HEK293 (cell line): ENCODE measurements around the gene DGKH.

Source experiments
- ELK4 ChIP-seq: IDR thresholded peaks from 2 replicates; pipeline ENCODE4 v1.6.1; 2011; ENCODE audit warnings: mild to moderate bottlenecking, low read depth, low read length, borderline replicate concordance
- PBX3 ChIP-seq: sonication (generic); formaldehyde crosslinking; IDR thresholded peaks from 2 replicates; pipeline ENCODE4 v1.8.1; 2022; ENCODE audit warnings: mild to moderate bottlenecking, moderate library complexity, missing genetic modification reagents
- TRIM28 ChIP-seq: IDR thresholded peaks from 2 replicates; pipeline ENCODE4 v1.6.1; 2011; ENCODE audit warnings: low read length, control low read depth, borderline replicate concordance
- ZEB2 ChIP-seq: fragments of 450-650 bp; formaldehyde crosslinking; IDR thresholded peaks from 2 replicates; pipeline ENCODE4 v1.5.1; 2016; ENCODE audit warnings: missing biosample characterization, missing genetic modification characterization
- ZFP41 ChIP-seq: fragments of 450-650 bp; formaldehyde crosslinking; IDR thresholded peaks from 2 replicates; pipeline ENCODE4 v1.5.1; 2016; ENCODE audit warnings: missing biosample characterization, missing genetic modification characterization, borderline replicate concordance
- ZNF155 ChIP-seq: fragments of 450-650 bp; formaldehyde crosslinking; IDR thresholded peaks from 2 replicates; pipeline ENCODE4 v1.5.1; 2016; ENCODE audit warnings: missing biosample characterization, missing genetic modification characterization
- ZNF248 ChIP-seq: fragments of 450-650 bp; formaldehyde crosslinking; IDR thresholded peaks from 2 replicates; pipeline ENCODE4 v1.5.1; 2017; ENCODE audit warnings: missing biosample characterization, missing genetic modification characterization
- ZNF280D ChIP-seq: fragments of 450-650 bp; formaldehyde crosslinking; IDR thresholded peaks from 2 replicates; pipeline ENCODE4 v1.5.1; 2016; ENCODE audit warnings: missing biosample characterization, missing genetic modification characterization
- ZNF510 ChIP-seq: fragments of 450-650 bp; formaldehyde crosslinking; IDR thresholded peaks from 2 replicates; pipeline ENCODE4 v1.5.1; 2018; ENCODE audit warnings: mild to moderate bottlenecking, missing genetic modification characterization, missing biosample characterization; ENCODE audit not compliant: insufficient replicate concordance
- ZNF558 ChIP-seq: fragments of 450-650 bp; formaldehyde crosslinking; IDR thresholded peaks from 2 replicates; pipeline ENCODE4 v1.5.1; 2016; ENCODE audit warnings: missing biosample characterization, missing genetic modification characterization
- ZNF561 ChIP-seq: fragments of 450-650 bp; IDR thresholded peaks from 2 replicates; pipeline ENCODE4 v1.5.1; 2018; ENCODE audit warnings: missing biosample characterization, missing genetic modification characterization, borderline replicate concordance
- ZNF585B ChIP-seq: fragments of 450-650 bp; formaldehyde crosslinking; IDR thresholded peaks from 2 replicates; pipeline ENCODE4 v1.5.1; 2016; ENCODE audit warnings: missing biosample characterization, missing genetic modification characterization
- ZNF610 ChIP-seq: fragments of 450-650 bp; formaldehyde crosslinking; IDR thresholded peaks from 2 replicates; pipeline ENCODE4 v1.5.1; 2016; ENCODE audit warnings: missing biosample characterization, missing genetic modification characterization, borderline replicate concordance
- ZNF621 ChIP-seq: fragments of 450-650 bp; formaldehyde crosslinking; IDR thresholded peaks from 2 replicates; pipeline ENCODE4 v1.5.1; 2017; ENCODE audit warnings: missing biosample characterization, missing genetic modification characterization
- ZNF677 ChIP-seq: fragments of 450-650 bp; IDR thresholded peaks from 2 replicates; pipeline ENCODE4 v1.5.0; 2018; ENCODE audit warnings: missing biosample characterization, mild to moderate bottlenecking, missing genetic modification characterization, moderate library complexity
- ZNF701 ChIP-seq: fragments of 450-650 bp; formaldehyde crosslinking; IDR thresholded peaks from 2 replicates; pipeline ENCODE4 v1.5.1; 2016; ENCODE audit warnings: missing biosample characterization, missing genetic modification characterization
- ZNF768 ChIP-seq: fragments of 450-650 bp; formaldehyde crosslinking; IDR thresholded peaks from 2 replicates; pipeline ENCODE4 v1.5.1; 2018; ENCODE audit warnings: missing biosample characterization, mild to moderate bottlenecking, missing genetic modification characterization
- ZSCAN5A ChIP-seq: fragments of 450-650 bp; formaldehyde crosslinking; IDR thresholded peaks from 2 replicates; pipeline ENCODE4 v1.5.1; 2016; ENCODE audit warnings: missing biosample characterization, missing genetic modification characterization
- TF ChIP-seq, protein P1 (sequence below): fragments of 450-650 bp; formaldehyde crosslinking; IDR thresholded peaks from 2 replicates; pipeline ENCODE4 v1.5.1; 2016; ENCODE audit warnings: missing biosample characterization, missing genetic modification characterization
- TF ChIP-seq, protein P2 (sequence below): fragments of 450-650 bp; formaldehyde crosslinking; IDR thresholded peaks from 2 replicates; pipeline ENCODE4 v1.5.1; 2016; ENCODE audit warnings: missing biosample characterization, missing genetic modification characterization
- TF ChIP-seq, protein P3 (sequence below): fragments of 450-650 bp; formaldehyde crosslinking; IDR thresholded peaks from 2 replicates; pipeline ENCODE4 v1.5.1; 2016; ENCODE audit warnings: missing biosample characterization, missing genetic modification characterization
- TF ChIP-seq, protein P4 (sequence below): fragments of 450-650 bp; formaldehyde crosslinking; IDR thresholded peaks from 2 replicates; pipeline ENCODE4 v1.5.1; 2016; ENCODE audit warnings: missing biosample characterization, missing genetic modification characterization
- TF ChIP-seq, protein P5 (sequence below): fragments of 450-650 bp; formaldehyde crosslinking; IDR thresholded peaks from 2 replicates; pipeline ENCODE4 v1.5.1; 2017; ENCODE audit warnings: missing biosample characterization, missing genetic modification characterization

DGKH gene

GRCh38 chr13:42047561-42048341 is 697 bp upstream of the DGKH start (continued):
- TF ChIP-seq ZNF280D (tag by site-specific recombination) (no peak), ELK4 (no peak), ZNF510 (tag by site-specific recombination) (no peak), ZNF561 (tag by site-specific recombination) (no peak), ZNF768 (no peak), ZNF677 (tag by site-specific recombination) (no peak), ZFP41 (tag by site-specific recombination) (no peak), ZNF610 (tag by site-specific recombination) (0 out of 2 replicates have a peak, but pooled peaks have one; percentile 32), ZNF248 (no peak), ZEB2 (tag by site-specific recombination) (peak; percentile 74; the same call in 1 of the 2 replicates), ZNF701 (no peak), ZNF155 (tag by site-specific recombination) (no peak), ZNF621 (tag by site-specific recombination) (no peak), ZSCAN5A (tag by site-specific recombination) (no peak), TRIM28 (no peak), ZNF558 (no peak), ZNF585B (no peak), PBX3 (no peak)
- TF ChIP-seq, protein P1, sequence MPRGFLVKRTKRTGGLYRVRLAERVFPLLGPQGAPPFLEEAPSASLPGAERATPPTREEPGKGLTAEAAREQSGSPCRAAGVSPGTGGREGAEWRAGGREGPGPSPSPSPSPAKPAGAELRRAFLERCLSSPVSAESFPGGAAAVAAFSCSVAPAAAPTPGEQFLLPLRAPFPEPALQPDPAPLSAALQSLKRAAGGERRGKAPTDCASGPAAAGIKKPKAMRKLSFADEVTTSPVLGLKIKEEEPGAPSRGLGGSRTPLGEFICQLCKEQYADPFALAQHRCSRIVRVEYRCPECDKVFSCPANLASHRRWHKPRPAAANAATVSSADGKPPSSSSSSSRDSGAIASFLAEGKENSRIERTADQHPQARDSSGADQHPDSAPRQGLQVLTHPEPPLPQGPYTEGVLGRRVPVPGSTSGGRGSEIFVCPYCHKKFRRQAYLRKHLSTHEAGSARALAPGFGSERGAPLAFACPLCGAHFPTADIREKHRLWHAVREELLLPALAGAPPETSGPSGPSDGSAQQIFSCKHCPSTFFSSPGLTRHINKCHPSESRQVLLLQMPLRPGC, result no peak
- TF ChIP-seq, protein P2, sequence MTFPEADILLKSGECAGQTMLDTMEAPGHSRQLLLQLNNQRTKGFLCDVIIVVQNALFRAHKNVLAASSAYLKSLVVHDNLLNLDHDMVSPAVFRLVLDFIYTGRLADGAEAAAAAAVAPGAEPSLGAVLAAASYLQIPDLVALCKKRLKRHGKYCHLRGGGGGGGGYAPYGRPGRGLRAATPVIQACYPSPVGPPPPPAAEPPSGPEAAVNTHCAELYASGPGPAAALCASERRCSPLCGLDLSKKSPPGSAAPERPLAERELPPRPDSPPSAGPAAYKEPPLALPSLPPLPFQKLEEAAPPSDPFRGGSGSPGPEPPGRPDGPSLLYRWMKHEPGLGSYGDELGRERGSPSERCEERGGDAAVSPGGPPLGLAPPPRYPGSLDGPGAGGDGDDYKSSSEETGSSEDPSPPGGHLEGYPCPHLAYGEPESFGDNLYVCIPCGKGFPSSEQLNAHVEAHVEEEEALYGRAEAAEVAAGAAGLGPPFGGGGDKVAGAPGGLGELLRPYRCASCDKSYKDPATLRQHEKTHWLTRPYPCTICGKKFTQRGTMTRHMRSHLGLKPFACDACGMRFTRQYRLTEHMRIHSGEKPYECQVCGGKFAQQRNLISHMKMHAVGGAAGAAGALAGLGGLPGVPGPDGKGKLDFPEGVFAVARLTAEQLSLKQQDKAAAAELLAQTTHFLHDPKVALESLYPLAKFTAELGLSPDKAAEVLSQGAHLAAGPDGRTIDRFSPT, result 0 out of 2 replicates have a peak, but pooled peaks have one; percentile 13
- TF ChIP-seq, protein P3, sequence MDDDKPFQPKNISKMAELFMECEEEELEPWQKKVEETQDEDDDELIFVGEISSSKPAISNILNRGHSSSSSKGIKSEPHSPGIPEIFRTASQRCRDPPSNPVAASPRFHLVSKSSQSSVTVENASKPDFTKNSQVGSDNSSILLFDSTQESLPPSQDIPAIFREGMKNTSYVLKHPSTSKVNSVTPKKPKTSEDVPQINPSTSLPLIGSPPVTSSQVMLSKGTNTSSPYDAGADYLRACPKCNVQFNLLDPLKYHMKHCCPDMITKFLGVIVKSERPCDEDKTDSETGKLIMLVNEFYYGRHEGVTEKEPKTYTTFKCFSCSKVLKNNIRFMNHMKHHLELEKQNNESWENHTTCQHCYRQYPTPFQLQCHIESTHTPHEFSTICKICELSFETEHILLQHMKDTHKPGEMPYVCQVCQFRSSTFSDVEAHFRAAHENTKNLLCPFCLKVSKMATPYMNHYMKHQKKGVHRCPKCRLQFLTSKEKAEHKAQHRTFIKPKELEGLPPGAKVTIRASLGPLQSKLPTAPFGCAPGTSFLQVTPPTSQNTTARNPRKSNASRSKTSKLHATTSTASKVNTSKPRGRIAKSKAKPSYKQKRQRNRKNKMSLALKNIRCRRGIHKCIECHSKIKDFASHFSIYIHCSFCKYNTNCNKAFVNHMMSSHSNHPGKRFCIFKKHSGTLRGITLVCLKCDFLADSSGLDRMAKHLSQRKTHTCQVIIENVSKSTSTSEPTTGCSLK (tag by site-specific recombination), result no peak
- TF ChIP-seq, protein P4, sequence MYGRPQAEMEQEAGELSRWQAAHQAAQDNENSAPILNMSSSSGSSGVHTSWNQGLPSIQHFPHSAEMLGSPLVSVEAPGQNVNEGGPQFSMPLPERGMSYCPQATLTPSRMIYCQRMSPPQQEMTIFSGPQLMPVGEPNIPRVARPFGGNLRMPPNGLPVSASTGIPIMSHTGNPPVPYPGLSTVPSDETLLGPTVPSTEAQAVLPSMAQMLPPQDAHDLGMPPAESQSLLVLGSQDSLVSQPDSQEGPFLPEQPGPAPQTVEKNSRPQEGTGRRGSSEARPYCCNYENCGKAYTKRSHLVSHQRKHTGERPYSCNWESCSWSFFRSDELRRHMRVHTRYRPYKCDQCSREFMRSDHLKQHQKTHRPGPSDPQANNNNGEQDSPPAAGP, result peak; percentile 65; the same call in 1 of the 2 replicates
- TF ChIP-seq, protein P5, sequence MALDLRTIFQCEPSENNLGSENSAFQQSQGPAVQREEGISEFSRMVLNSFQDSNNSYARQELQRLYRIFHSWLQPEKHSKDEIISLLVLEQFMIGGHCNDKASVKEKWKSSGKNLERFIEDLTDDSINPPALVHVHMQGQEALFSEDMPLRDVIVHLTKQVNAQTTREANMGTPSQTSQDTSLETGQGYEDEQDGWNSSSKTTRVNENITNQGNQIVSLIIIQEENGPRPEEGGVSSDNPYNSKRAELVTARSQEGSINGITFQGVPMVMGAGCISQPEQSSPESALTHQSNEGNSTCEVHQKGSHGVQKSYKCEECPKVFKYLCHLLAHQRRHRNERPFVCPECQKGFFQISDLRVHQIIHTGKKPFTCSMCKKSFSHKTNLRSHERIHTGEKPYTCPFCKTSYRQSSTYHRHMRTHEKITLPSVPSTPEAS (tag by site-specific recombination), result no peak
